Renal pelvis (tissue), 4 donors: ENCODE results near the gene FYB1. TPM values are rescaled to one million over a fixed set of nuclear protein-coding genes. Genes with fewer than 3 reads are reported as not detected.

Experiments
- DNase-seq: peaks from one replicate; pipeline ENCODE4 v3.0.0-alpha.2; 2013
- polyA plus RNA-seq, 3 donors: library from polyadenylated mRNA; unstranded; fragments of 120-200 nt; gene quantifications; one replicate each; pipeline ENCODE4 v1.2.1, GENCODE V29; 2013; ENCODE audit not compliant: insufficient read length in 3 of 3

The FYB1 gene
- polyA plus RNA-seq, 3 donors = 3.7 to 4.8 (median 4.1) TPM

DNA sequence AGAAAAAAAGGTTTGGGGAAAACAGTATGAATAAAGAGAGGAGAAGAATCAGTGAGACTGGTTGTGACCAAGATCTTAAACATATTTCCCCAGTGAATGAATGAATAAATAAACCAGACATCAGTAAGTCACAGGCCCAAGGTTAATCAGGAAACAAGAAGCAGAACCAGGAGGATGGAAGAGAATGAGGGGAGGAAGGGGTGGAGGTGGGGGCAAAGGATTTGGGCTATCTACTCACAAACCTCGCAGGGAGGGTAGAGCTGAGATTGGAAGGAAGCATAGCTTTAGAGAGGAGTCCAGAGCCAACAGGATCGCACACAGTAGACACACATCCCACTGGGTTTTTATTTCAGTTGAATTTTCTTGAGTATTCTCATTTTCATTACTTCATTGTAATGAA lies 97.4 kb downstream of the FYB1 start:
- no peak for DNase-seq

- no peak for DNase-seq
These were observed 98.0 kb downstream of the FYB1 start for GRCh38 chr5:39121315-39121714.

- DNase-seq = no peak
These were observed 99.3 kb downstream of the FYB1 start for GRCh38 chr5:39120052-39120420.

DNA sequence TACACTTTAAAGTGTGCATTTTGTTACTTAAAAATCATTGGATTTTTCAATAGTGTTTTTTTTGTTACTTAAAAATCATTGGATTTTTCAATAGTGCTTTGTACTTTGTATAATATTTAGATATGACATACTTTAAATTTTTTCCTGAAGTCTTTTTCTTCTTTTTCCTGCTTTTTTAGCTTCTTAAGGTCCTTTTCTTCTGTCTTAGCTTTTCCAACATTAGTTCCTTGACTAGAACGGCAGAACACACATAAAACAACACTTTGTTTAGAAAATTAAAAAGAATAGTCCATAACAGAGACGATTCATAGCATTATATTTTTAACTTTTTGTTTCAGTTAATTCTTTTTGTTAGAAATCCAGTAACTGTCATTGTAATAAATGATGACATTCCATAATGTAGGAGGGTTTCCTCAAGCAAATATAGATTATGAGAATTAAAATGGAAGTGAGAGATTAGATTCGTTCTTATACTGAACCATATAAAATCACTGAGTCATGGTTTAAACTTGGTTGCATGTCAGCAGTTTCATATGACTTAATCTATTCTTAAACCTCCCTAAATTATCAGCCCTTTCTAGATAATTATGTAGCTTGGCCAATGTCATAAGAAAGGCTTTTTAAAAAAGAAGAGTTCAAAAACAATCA lies 99.8 kb downstream of the FYB1 start:
- DNase-seq = no peak

DNA sequence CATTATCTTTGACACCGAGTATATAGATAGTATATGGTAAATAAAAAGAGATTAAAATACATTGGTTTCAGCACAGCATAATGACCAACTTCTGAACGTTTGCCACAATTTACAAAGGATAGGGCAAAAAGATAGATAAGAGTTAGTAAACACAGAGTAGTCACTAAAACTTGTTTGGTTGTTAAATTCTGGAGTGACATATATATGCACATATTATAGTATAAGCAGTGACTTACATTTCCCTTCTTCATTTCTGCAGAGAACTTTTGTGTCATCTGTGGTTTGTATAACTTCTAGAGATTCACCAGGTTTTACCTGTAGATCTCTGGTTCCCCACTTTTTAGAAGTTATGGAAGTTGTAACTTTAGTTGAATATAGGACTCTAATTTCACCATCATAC lies 100.7 kb downstream of the FYB1 start:
- DNase-seq = no peak

GRCh38 chr5:39117401-39117800 lies 102.0 kb downstream of the FYB1 start:
- DNase-seq = no peak

DNA sequence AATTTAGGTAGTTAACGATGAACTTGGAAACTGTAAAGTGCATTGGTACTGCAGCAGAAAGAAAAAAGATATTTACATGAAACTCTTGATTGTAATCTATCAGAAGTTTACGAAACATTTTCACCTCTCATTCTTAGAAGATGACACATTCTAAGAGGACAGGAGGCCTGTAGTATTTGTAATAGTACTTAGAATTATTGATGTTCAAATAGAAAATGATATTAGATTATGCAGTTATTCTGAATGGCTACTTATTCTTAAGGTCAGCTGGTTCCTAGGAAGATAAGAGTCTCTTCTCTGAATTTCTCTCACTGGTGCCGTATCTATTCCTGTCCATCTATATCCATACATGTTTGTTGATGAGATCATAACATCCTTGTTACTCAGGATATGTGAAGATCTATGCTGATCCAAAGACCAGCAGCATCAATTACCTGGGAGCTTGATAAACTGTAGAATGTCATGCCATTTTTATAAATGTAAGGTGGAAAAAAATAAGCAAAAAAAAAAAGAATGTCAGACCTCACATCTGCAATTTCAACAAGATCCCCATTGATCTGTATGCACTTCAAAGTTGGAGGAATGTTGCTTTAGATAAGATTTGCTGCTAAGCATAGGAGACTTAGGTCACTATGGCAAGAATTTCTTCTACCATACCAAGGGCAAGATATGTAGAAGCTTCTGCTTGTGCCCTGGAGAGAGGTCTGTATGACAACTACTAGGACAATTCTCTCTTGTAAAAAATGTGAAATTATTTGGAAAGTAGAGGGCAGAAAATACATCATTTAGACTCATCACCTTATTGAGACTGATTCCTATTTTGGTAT lies 102.8 kb downstream of the FYB1 start:
- DNase-seq = no peak

GRCh38 chr5:39115644-39116343 lies 103.6 kb downstream of the FYB1 start:
- no peak for DNase-seq

DNA sequence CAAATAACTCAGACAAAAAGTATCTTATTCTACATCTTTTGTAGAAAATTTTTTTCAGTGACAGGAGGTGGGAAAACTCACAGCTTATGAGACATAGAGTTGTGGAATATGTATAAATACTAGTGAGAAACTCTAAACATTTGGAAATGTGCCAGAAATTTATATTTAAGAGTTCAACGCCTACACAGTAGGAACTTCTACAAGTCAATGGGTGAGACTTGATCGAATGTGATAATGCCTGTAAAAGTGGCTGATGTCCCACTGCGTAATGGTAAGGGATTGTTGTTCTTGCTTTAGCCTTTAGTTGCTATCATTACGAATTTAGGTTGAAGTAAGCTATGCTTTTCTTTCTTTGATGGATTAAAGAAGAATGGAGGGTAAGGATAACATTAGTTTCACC lies 105.2 kb downstream of the FYB1 start:
- no peak for DNase-seq

DNA sequence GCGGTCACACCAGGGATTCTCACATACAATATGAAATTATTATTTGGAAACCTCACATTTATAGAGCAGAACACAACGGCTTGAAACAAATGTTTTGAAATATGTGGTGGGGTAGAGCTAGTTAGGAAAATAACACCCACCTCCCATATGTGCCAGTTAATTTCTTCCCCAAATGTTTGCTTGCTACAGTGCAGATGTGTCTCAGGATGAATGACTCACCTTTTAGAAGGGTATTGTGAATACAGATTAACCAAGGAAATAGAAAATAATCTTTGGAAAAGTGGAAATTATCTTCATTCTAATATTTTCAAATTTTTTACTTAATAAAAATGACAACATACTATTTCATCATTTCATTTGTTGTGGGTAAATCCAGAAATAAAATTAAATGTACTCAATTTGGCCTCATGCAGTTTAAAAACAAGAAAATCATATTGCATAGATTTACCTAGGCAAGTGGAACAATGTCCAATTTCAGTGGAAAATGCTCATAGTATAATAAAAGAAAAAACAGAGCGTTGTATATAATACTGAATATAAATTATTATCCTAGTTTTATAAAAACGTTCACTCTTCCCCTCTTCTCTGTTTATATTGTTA lies 105.9 kb downstream of the FYB1 start:
- DNase-seq = no peak

DNA sequence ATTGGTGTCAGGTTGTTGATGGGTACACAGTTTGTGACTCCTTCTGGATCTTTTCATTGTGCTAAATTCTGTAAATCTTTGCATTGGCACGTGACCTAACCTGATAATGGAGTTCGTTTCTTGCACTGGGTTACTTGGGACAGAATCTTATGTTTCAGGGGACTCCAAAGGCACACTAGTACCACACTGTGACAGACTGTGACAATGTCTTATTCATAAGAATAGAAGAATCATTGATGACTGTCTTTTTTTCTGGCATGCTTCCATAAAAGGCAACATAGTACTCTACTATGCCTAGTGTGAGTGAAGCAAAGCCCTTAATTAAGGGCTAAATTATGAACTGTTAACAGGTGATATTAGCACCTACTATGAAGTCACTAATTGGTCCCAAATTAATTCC lies 109.8 kb downstream of the FYB1 start:
- DNase-seq = no peak

- no peak for DNase-seq
These were observed 110.4 kb downstream of the FYB1 start for GRCh38 chr5:39108987-39109386.

DNA sequence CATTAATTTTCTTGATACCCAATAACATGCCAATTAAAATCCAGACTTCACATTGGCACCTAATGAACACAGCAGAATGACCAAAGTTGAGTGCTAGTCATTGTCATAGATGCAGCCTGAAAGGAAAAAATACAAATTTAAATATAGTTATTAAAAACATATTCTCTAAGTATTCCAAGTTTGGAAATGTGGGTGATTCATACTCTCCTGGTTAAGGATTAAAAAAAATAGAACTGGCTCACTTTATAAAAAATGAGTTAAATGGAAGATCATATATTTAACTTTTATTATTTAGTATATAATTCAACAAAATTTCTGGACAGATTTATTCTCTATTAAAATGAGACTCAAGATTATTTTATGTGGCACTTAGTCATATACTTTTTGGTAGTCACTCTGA lies 112.0 kb downstream of the FYB1 start:
- DNase-seq = no peak

DNA sequence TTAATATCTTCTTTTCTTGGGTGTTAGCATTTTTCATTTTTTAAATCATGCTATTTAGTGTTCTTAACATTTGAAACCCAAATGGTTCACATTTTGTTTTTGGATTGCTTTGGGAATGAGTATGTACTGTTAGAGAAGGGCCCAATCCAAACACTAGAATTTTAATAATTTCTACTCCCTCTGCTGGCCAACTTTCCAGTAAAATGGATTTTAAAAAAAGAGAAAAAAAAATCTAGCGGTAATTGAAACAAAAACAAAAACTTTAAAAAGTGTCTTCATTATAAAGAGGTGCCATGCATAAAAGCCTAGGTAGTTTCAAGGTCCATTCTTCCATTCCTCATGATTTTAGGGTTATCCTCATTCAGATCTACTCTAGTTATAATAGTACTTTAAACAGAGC lies 113.0 kb downstream of the FYB1 start:
- no peak for DNase-seq

- no peak for DNase-seq
These were observed 115.1 kb downstream of the FYB1 start for GRCh38 chr5:39104221-39104620.

DNA sequence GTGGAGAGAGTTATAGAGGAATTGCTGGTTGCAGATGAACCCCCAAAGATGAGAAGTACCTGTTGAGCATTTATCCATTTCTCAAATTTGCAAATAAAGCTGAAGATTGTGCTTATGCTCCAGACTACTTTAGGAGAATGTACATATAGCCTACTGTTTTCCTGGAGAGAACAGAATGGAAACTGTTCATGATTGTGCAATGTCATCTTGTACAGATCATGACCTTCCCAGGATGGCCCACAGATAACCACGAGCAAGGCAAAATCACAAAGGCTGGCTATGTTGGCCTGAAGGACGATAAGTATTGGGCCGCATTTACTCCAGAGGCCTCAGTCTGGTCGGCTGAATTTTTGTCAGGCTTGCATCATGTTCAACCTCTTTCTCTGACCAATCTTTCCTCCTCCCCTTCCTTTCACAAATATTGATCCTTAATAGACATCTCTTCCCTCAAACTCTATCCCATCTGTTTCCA lies 116.6 kb downstream of the FYB1 start:
- no peak for DNase-seq

DNA sequence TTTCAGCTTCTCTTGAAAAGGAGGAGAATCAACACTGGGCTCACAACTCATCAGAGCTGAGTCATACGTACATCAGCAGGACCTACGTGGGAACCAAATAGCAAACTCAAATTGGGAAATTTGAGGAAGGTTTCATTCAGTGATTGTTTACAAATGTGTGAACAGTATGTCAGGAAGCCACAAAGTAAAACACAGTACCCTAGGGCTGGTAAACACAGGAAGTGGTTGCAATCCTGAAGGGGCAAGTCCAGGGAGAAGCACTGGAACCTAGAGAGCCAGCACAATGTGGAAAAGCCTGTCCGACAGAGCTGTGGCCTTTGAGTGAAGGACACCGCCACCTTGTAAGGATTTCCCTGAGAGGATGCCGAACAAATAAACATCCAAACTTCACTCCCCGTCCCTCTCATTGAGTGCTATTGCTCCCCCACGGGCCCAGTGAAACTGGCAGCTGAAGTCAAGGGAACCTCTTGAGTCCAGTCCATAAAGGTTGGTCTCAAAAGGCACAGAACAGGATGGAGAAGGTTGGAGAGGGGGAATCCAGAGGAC lies 118.4 kb downstream of the FYB1 start:
- no peak for DNase-seq

GRCh38 chr5:39100301-39100850 lies 119.0 kb downstream of the FYB1 start:
- DNase-seq = no peak

DNA sequence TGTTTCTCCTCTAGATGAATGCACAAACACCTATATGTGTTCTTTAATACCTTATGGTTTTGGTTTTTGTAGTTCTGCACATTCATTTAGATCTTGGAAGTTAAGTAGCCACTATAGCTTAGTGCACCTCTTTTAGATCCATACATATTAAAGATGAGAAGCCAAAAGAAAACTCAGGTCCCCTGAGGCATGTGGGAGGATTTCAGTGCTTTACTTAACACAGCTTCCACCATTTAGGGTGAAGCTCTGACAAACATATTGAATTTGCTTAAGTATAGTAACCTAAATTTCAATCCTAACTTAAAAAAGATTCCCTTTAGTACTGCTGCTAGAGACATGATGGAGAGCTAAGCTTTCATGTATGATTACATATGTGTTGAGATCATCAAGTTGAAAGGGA lies 119.5 kb downstream of the FYB1 start:
- no peak for DNase-seq

DNA sequence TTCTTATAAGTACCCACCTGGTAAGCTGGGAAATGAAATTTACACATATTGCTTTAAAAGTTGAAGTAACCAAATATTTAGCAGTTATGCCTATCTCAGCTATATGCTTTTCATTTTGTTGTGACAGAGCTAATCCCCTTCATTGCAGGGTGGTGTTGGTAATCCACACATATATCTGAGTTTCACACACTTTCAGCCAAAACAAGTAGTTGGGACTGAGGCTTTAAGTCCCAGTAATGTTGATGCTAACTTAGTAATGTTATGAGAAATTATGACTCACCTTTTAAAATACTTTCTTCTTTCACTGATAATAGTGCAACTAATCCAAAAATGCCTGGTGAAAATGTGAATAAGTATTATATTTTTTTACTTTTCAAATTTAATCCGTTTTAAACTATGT lies 126.0 kb downstream of the FYB1 start:
- no peak for DNase-seq

DNA sequence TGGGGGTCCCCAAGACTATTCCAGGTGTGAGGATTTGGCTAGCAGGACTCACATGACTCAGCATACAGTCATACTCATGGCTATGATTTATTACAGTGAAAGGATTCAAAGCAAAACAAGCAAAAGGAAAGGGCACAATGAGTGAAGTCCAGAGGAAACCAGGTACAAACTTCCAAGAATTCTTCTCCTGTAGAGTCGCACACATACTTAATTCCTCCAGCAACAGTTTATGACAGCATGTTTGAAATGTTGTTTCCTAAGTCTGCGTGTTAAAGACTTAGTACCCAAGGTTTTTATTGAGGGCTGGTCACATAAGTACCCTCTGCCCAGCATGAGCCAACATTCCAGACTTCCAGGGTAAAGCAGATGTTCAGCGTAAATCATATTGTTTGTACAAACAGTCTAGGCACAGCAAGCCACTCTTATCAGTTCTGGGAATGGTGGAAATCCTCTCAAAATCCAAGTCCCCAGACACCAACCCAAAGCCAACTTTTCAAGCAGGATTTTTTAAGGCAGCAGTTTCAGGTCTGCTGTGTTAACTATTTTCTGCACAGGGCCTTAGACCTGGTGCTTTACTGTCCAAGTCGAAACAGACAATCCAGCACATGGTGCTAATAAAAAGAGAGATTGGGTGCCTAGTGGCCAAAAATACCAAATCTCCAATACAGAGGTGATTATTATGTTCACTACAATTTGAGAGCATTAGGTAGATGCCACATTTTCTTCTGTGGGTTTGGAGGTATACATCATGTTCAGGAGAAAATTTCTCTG lies 126.6 kb downstream of the FYB1 start:
- no peak for DNase-seq
